ENCODE results near the gene NGFR.
A peak's percentile ranks its signal among the peaks of the same experiment; 100 is the strongest.
"Not testable (repeated sequence)": the region's sequence is repeated elsewhere in the genome, so short reads cannot be mapped to it uniquely, and the experiment has no call there.

Gene NGFR

GRCh38 chr17:49546546-49547535 is 51.7 kb downstream of the NGFR start:
- no peak for DNase-seq (ENCODE audit: low read depth)

GRCh38 chr17:49547566-49547965 is 52.5 kb downstream of the NGFR start:
- no peak for DNase-seq (ENCODE audit: low read depth)

DNA sequence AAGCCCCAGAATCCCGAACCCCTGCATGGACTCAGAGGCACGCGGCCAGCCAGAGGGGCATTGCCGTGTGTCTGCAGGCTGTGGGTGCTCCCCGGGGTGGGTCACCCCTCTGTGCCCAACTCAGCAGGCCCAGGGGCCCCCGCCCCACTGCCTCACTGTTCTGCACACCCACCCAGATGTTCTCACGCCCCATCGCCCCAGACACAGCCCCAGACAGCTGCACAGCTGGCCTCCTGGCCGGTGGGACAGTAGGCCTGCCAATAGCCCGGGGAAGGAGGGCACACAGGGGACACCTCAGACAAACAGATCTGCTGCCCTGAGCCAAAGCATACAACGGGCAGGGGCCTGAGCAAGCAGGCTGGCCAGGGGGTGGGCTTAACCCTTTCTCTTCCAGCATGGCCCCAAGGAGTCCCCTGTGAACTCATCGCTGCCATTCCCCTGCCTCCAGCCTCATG is 53.0 kb downstream of the NGFR start:
- no peak for DNase-seq (ENCODE audit: low read depth)

GRCh38 chr17:49548506-49549310 is 53.6 kb downstream of the NGFR start:
- DNase-seq (ENCODE audit: low read depth), result no peak

- DNase-seq (ENCODE audit: low read depth), result no peak
These were observed 54.2 kb downstream of the NGFR start for GRCh38 chr17:49549311-49549605.

DNA sequence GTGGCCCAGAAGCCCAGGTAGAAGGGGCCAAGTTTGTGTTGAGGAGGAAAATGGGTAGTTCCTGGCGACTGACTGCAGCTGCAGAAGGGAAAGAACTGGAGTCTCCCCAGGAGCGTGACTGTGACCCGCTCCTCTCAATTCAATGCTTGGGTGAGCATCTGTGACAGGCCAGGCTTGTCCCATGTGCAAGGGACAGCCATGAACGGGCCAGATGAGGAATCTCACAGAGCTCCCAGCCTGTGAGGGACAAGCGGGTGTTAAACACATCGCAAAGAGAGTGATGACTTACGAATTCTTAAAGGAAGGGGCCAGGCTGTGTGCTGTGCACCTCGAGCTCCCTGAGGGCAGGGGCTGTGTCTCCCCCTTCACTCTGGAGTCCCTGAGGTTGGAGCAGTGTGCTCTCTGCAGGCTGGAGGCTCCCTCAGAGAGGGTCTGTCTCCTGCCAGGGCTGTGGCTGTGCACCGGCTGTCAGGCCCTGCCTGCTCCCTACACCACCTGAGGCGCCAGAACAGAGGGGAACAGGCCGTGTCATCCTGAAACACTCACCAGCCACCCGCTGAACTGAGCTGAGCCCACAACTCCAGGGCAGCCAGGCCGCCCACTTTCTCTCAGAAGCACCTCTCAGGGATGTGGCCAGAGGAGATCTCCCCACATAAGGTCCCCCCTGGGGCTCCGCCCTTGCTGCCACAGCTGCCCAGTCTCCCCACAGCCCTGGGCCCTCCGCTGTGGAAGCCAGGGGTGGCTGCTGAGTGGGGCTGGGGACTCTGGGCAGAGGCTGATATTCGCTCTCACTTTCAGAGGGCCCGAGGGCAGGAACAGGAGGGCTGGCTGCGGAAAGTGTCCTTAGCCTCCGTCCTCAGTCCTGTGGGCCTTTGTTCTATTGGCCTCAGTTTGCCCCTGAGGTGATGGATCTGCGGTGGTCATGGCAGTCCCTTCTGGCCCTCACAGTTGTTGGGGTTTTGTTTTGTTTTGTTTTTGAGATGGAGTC is 54.9 kb downstream of the NGFR start:
- DNase-seq (ENCODE audit: low read depth), result no peak

- DNase-seq (ENCODE audit: low read depth), result not testable (repeated sequence)
These were observed 55.7 kb downstream of the NGFR start for GRCh38 chr17:49550764-49551163.

- no peak for DNase-seq (ENCODE audit: low read depth)
These were observed 56.4 kb downstream of the NGFR start for GRCh38 chr17:49551221-49552069.

- no peak for DNase-seq (ENCODE audit: low read depth)
These were observed 57.1 kb downstream of the NGFR start for GRCh38 chr17:49552070-49552751.

GRCh38 chr17:49553676-49554335 is 58.7 kb downstream of the NGFR start:
- DNase-seq (ENCODE audit: low read depth), result no peak

DNA sequence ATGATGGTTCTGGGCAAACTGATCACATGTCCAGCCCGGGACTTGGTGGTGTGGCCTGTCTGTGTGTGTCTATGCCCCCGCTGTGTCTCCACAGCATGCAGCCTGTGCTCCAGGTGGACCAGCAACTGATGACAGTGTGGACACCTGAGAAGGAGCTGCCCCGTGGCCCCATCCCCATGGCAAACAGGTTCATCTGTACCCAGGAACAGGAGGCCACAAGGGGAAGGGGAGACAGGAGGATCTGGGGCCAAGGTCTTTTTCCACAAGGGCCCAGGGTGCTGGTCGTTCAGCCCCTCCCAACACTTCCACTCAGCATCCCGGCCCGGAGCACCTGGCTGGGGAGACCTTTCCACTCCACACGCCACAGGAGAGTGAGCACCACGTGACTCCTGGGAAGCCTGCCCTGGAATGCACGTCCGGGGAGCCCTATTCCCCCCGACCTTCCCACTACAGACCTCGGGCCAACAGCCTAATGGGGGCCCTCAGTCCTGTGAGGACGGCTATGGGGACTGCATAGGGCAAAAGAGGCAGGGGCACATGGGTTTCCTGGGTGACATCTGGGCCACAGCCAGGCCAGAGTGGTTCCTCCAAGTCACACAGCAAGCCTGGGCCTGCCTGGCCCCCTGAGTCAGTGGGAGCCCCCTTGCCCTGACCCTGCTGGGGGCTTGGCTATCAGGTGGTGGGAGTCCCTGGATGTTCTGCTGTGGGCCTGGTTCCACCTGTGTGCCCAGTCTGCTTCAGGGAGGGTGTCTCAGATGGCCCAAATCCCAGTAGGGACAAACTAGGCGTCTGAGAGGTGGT is 59.8 kb downstream of the NGFR start:
- DNase-seq (ENCODE audit: low read depth), result no peak

- no peak for DNase-seq (ENCODE audit: low read depth)
These were observed 60.6 kb downstream of the NGFR start for GRCh38 chr17:49555495-49556222.

GRCh38 chr17:49556223-49556943 is 61.3 kb downstream of the NGFR start:
- peak; percentile 92 for DNase-seq (ENCODE audit: low read depth)

GRCh38 chr17:49557312-49558024 is 62.4 kb downstream of the NGFR start:
- no peak for DNase-seq (ENCODE audit: low read depth)
